A549 treated with ZK216348 at 1 μM for 4 hours (cell line): ENCODE measurements around the gene PRIM1. TPM values are rescaled to one million over a fixed set of nuclear protein-coding genes. Genes with fewer than 3 reads are reported as not detected.

ENCODE experiments used
- total RNA-seq: library from RNA; stranded (reverse); fragments of 200-300 nt; extraction: Qiagen RNA extraction; gene quantifications from 5 replicates; pipeline ENCODE4 v1.2.3, GENCODE V29; 2022; ENCODE audit warnings: low read depth

The PRIM1 gene
- 24.7 to 30.5 TPM (median 25.0 TPM) in 5 replicates for total RNA-seq

DNA sequence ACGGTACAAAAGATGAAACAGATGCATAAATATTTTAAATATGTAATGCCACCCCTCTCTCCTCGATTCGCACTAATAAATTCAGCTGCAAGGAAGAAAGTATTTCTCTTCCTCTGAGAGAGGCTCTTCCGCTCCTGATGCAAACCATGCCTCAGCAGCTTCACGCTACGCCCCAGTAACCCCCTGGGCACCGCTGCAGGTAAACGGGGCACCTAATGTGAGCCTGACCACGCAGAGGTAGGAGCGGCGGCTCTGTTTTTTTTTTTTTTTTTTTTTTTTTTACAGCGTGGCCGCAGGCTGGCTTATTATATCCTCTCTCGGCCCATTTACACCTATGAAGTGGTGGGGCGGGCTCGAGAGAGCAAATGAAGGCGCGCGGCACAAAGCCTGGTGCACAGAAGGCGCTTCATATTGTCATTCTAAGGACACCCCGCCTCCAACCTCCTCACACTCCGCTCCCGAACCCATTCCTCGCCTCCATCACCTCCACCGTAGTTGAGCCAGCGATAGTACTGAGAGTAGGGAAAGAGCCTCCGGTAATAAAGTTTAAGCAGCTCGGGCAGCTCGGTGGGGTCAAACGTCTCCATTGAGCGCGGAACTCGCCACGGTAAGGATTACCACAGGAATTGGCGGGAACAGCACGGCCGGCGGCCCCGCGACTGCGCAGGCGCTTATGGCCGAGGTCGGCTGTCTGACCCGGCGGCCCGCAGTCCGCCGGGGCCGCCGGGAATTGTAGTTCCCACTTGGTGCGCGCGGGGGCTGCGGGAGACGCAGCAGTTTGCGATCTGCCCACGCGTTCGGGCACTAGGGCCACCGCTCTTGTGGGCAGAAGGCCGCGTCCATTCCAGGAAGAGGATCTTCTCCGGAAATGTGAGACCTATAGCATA lies at the start of gene PRIM1:
TSS of gene PRIM1 (minus strand) at position 612 of the 887 bp plus-strand sequence. CDS start at position 587, 25 bp downstream.

DNA sequence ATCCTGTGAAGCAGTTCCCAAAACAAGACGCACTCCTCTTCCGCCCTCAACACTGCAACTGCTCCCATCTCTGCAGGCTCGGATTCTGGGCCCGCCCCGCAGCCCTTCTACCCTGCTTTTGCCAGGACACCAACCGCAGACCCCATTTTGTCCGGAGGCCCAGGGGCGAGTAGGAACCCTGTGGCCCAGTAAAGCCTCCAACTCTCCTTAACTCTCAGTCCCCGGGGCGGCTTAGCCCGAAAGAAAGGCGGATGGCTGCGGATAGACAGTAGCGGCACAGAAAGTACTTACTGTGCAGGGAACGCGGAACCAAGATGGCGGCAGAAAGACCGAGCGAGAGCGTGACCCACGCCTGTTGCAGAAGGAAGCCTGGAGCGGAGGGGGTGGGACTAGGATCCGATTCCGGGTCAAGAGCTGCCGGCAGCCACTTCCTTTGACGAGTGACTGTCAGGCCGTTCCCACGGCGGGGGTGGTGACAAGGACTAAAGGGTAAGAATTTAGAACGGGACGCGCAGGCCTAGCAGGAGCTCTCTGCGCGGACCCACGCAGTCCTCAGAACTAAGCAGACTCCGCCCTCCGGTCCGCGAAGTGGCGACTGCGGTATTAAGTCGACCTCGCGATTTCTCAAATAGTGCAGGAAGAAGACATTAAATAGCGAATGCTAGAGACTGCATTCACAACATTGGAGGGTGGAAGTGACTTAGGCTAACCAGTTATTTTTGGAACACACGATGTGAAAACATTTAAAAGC lies 27.0 kb downstream of the PRIM1 start, which contains the start of gene NACA:
TSS of gene NACA (minus strand) at position 328 of the 751 bp plus-strand sequence. CDS start 778 bp downstream, outside the sequence.

DNA sequence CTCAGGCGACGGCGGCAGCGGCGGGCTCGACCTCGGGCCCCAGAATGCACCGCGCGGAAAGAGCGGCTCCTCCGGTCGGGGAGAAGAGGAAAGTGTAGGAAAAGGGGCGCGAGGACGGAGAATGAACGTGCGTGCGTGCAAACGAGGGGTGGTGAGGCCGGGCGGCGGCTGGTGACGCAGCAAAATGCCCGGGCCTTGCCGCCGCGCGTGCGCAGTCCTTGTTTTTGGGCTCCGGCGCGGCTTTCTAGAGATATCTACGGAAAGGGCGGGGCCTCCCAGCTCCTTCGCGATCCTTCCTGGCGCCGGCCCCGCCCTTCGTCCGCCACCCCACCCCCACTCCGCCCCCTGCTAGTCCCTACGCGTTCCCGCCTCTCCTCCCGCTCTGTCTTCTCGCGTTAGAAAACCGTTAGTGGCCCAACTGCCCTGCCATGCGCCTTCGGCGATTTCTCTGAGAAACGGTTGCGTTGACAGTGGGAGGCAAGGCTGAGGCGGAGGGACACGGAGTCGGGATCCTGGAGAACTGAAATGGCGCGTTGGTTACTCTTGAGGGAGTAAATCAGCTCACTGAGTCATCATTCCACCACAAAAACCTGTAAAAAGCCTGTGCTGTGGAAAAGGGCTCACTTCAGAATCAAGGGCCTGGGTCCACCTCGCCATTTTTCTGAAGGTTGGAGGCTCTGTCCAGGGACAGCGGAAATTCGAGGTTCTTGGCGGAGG lies 63.8 kb downstream of the PRIM1 start, which contains the start of gene PTGES3:
TSS of gene PTGES3 (minus strand) at position 156 of the 717 bp plus-strand sequence. CDS start 285 bp downstream, outside the sequence.

Other genes with a start within 250 kb of the PRIM1 start
- gene RBMS2, start 230.5 kb downstream of the PRIM1 start, total RNA-seq = 8.0 to 16.8 TPM (median 14.3 TPM) in 5 replicates
- gene BAZ2A, start 122.0 kb downstream of the PRIM1 start, total RNA-seq = 27.8 to 46.8 TPM (median 42.9 TPM) in 5 replicates
- 708 to 1,018 TPM (median 924 TPM) in 5 replicates for gene ATP5F1B, start 106.3 kb downstream of the PRIM1 start, total RNA-seq
- gene PTGES3, start 64.0 kb downstream of the PRIM1 start, total RNA-seq = 257 to 433 TPM (median 394 TPM) in 5 replicates
- 1,425 to 2,175 TPM (median 1,541 TPM) in 5 replicates for gene NACA, start 27.0 kb downstream of the PRIM1 start, total RNA-seq
- 0.92 to 1.7 TPM (median 1.0 TPM) in 5 replicates for gene HSD17B6, start 11.0 kb upstream of the PRIM1 start, total RNA-seq
- not detected in 5 replicates for gene SDR9C7, start 182.1 kb upstream of the PRIM1 start, total RNA-seq
- 0.11 to 0.24 TPM (median 0.14 TPM) in 4 of 5 replicates, not detected in the other for gene RDH16, start 205.3 kb upstream of the PRIM1 start, total RNA-seq